NCI-H1092 treated with DMSO at 0.1 percent for 48 hours (cell line): ENCODE measurements around the gene SHC1.

Experiments
- DNase-seq: peaks from one replicate; lab custom pipeline; 2025; lab: John Stamatoyannopoulos, UW

Gene SHC1

GRCh38 chr1:155008015-155008941 is 37.7 kb upstream of the SHC1 start:
- no peak for DNase-seq

- no peak for DNase-seq
Measured at GRCh38 chr1:155007251-155007828, 36.8 kb upstream of the SHC1 start.

DNA sequence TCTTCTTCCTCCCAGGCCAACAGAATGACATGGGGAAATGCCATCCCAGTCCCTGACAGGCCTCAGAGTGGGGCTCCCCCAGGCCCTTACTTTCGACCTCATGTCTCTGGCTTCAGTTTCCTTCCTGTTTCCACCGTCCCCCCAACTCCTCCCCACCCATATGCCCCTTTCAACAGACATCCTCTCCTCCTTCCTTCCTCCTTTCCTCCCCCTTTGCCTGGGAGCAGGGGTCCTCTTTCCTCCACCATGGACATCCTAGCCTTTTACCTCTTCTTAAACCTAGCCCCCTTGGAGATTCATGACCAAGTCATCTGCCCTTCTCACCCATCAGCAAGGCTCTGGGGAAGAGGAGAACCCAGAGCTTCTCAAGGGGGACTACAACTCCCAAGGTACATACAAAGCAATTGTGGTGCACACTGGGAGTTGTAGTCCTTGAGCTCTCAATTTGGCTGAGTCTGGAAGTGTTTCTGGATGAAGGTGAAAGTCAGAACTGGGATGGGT is 36.1 kb upstream of the SHC1 start:
- DNase-seq = no peak

DNA sequence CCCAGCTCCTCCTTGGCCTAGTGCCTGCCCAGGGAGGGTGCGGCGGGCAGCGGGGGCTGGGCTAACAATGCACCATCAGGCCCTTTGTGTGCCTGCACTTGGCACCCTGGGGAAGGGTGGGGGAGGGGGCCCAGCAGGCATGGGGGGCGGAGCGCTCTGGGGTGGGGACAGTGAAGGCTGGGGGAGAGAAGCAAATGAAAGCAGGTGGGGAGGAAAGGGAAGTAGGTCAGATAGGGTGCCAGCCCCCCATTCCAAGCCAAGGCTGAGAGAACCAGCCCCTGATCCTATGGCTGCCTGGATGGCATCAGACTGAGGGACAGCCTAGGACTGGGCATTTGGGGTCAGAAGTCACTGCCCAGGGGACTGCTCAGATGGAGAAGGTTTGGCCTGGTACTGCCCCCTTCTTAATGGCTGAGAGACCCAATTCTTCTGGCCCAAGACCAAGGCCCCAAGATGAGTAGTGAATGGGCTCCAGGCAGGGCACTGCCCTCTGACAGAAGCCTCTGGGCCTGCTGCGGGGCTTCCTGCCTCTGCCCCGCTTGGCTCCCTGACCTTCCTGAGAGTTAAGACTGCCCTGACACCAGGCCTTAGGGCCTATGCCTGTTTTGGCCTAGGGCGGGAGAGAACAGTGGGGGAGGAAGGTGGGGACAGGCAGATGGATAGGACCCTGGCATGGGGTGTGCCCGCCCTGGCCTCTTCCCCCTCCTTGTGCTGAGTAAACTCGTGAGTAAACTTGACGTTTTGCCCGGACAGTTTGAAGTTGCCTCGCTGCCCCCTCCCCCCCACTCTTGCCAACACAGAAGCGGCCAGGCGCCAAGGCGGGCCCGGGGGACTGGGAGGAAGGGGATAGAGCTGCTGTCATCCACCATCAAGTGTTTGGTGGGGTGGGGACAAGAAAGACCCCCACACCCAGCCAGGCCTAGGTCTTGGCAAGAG is 34.8 kb upstream of the SHC1 start:
- no peak for DNase-seq

GRCh38 chr1:155004352-155005075 is 34.0 kb upstream of the SHC1 start:
- DNase-seq = peak; percentile 15

DNA sequence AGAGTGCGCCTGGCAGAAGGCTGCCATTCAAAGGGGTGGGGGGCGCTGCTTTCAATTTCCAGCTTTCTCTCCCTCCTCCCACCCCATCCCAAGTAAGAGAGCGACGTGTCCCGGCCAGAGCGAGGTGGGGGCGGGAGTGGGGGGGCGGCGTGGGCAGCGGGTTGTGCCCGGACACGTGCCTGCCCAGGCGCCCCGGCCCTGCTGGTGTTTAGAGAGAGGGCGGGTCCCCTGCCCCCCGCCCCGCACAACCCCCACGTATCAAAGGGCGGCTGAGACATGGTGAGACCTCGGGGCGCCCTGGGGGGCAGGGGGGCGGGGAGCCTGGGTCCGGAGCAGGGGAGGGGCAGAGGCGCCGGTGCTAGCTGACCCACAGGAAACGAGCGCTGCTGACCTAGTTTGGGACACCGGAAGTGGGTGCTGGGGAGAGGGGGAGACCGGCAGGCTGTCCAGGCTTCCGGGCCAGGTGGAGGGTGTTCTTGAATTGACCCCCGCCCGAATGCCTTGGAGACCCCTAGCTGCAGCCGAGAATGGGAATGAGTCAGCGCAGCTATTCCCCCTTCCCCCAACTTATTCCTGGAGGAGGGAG is 33.3 kb upstream of the SHC1 start:
- DNase-seq = no peak

DNA sequence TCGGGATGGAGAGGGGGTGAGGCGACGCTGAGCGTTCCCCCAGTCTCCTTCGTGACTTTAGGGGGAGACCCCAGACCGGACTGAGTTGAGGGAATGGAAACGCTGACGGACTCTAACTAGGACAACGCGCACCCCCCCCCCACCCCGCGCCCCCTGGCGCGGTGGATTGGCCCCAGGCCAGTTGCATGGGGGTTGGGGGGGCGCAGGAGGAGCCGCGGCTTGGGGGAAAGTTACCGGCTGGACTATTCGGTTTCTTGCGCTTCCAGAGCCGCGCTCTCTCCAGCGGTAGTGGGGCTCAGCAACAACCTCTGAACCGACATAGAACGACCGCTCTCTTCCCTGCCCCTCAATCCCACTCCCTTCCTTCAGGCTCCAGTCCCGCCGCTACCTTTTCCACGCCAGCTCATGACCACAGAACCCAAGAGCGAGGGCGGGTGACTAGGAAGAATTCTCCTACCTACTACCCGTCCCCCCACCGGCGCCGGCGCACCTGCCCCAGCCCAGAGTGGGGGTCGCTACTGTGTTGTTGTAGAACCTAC is 32.7 kb upstream of the SHC1 start:
- DNase-seq = peak; percentile 54

- peak; percentile 39 for DNase-seq
Measured at GRCh38 chr1:155002464-155003226, 32.1 kb upstream of the SHC1 start, which contains the start of gene ZBTB7B. TSS of gene ZBTB7B (plus strand) at chr1:155002802. CDS start at chr1:155014661, 11,859 bp downstream.

- DNase-seq = peak; percentile 100
Measured at GRCh38 chr1:155001675-155002463, 31.3 kb upstream of the SHC1 start.

- peak; percentile 81 for DNase-seq
Measured at GRCh38 chr1:155001425-155001674, 30.8 kb upstream of the SHC1 start.

GRCh38 chr1:155000726-155001424 is 30.3 kb upstream of the SHC1 start:
- DNase-seq = peak; percentile 91

DNA sequence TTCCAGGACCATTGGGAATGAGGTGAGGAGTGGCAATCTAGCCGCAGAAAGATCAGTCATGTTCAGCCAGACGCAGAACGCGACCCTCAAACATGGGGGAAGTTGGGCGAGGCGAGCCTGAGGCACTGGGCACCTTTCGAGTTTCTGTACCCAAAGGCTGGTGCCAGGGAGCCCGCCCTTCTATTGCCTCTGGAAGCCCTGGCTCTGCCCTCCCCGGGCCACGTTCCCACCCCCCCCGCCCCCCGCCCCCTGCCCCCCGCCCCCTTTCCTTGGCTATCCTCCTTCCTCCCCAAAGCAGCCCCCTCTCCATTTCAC is 29.8 kb upstream of the SHC1 start:
- DNase-seq = no peak

DNA sequence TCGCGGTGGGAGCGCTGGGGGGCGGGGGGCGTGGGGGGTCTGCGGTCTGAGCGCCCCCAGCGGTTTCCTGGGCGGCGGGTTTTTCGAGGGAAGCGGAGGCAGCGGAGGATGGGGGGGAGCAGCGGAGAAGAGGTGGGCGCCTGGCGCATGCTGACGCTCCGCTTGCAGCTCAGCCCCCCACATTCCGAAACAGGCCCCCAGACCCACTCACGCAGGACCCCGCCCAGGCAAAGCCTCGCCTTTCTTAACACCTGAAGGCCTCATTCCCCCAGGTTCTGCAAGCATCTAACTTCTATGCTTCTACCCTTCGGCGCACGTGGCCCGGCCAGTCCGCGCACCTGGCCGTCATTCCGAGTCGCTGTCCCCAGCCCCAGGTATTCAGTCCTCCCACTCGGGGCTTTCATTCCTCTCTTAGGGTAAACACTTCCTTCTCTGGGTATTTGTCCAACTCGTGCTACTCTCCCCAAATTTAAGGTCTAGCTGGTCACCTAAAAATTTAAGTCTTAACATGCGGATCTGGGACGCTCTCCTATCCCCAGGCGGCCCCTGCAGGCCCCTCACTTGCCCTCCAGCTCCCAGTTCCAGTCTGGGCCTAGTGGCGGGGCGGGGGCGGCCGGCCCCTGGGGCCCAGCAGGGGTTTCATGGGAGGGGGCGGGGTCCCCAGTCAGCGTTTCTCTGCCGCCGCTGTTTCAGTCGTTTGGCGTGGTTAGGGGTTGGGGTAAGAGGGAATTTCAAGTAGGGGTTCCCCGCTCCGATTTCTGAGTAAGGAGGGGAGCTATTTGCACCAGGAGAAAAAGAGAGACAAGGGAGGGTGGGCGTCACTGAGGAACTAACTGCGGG is 29.2 kb upstream of the SHC1 start:
- DNase-seq = peak; percentile 54

GRCh38 chr1:154998818-154999570 is 28.4 kb upstream of the SHC1 start:
- DNase-seq = peak; percentile 74

DNA sequence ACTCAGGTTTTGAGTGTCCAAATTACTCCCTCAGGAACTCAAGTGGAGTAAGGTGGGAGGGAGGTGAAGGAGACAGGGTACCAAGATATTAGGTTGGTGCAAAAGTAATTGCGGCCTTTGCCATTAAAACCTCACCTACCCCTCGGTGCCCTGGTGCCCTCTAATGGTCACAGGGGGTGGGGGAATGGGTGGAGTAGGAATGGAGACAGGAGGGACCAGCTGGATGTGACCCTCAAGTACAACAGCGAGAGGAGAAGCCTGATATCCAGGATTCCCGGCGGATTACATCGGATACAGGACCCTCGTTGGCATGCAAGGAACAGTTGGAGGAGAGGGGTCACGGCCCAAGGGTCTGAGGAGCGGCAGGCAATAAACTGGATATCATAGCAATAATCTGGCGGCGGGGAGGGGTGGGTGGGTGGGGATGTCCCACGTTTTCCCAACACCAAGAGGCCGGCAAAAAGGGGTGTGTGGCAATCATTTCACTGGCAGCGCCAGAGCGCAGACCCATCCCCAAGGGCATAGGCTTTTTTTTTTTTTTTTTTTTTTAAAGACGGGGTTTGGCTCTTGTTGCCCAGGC is 27.7 kb upstream of the SHC1 start:
- no peak for DNase-seq

DNA sequence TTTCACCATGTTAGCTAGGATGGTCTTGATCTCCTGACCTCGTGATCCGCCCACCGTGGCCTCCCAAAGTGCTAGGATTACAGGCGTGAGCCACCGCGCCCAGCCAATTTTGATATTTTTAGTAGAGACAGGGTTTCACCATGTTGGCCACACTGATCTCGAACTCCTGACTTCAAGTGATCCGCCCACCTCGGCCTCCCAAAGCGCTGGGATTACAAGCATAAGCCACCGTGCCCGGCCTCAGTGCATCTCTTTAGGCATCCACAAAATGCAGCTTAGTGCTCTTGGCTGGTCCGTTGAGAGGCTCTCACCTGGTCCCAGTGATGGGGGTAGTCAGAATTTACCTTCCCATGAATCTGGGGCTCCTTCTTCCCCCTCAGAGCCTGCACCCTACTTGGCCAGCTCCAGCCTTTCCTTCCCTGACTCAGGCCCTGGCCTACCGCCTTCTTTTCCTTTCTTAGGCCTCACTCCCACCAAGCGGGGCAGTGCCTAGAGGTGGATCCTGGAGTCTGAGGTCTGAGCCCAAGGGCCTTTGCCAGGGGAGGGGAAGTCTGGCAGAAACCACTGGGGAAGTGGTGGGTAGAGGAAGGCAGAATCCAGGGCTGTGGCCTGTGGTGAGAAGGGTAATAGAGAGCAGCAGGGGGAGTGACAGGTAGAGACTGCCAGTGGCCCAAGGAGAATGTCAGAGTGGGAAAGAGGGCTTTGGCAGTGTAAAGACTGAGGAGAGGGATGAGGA is 26.6 kb upstream of the SHC1 start:
- DNase-seq = no peak
